Suprapubic skin (tissue), 4 donors: ENCODE data around the gene PRSS57.

Experiments
- CTCF ChIP-seq, 2 donors: fragments of 200-600 bp in 1 of 2; fragments of 450-650 bp in 1 of 2; sonication (generic) in 1 of 2; IDR thresholded peaks; one replicate each; pipeline ENCODE4 v1.5.1; 2016 to 2019; ENCODE audit warnings: antibody characterized with exemption in 2 of 2, mild to moderate bottlenecking in 1 of 2, moderate library complexity in 1 of 2
- EP300 ChIP-seq: sonication (generic); formaldehyde crosslinking; IDR thresholded peaks from one replicate; pipeline ENCODE4 v1.6.1; 2017; ENCODE audit warnings: antibody characterized with exemption
- POLR2A ChIP-seq, 2 donors: fragments of 450-650 bp; IDR thresholded peaks; one replicate each; pipeline ENCODE4 v1.6.1; 2017; ENCODE audit warnings: antibody characterized with exemption in 2 of 2, mild to moderate bottlenecking in 2 of 2, moderate library complexity in 2 of 2
- POLR2AphosphoS5 ChIP-seq, 3 donors: sonication (generic); formaldehyde crosslinking; IDR thresholded peaks; one replicate each; pipeline ENCODE4 v1.6.1; 2017; ENCODE audit warnings: antibody characterized with exemption in 3 of 3

DNA sequence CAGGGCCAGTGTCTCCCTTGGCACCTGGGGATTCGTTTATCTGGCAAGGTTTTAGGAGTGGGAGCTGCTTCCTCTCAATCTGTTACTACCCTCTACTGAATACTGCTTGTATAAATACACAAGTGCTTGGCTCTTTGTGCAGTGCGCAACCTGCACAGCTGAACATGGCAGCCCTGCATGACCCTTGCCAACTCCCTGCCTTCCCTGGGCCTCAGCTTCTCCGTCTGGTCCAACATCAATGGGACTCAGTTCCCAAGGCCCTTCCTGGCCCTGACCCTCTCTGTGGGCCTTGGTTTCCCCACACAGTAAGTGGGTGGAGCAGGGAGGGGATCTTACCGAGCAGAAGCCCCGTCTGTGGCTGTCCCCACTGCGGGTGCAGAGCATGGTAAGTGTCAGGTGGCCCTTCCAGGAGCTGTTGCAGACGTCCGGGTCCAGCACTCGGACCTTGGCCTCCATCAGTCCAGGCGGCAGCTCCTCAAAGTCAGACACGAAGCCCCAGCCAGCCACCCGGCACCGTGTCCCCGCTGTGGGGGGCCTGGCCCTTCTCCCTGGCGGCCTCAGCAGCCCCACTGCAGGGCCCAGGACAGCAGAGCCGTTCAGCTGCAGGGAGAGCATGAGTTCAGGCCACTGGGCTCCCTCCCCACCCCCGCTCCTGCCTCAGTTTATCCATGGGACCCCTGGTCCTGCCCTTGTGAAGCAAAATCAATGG is 8.5 kb downstream of the PRSS57 start:
- TF ChIP-seq CTCF (IDR thresholded peaks at IDR 0.05) (no peak), POLR2AphosphoS5 (IDR thresholded peaks at IDR 0.05) (no peak), POLR2A (IDR thresholded peaks at IDR 0.05) (no peak), EP300 (no peak)
